Fibroblast of mammary gland (primary cell): ENCODE measurements around the gene SLC17A1.

Experiments
- DNase-seq: peaks from one replicate; pipeline ENCODE4 v3.0.0-alpha.2; 2010; ENCODE audit warnings: low read depth
- H3K4me3 ChIP-seq: 2 replicates; pipeline ENCODE4 v1.5.1; 2011; ENCODE audit warnings: low read depth, mild to moderate bottlenecking, low read length, moderate library complexity; ENCODE audit not compliant: control insufficient read depth
- CTCF ChIP-seq: conservative IDR thresholded peaks from 2 replicates; pipeline ENCODE4 v1.5.1; 2011; ENCODE audit warnings: low read depth, low read length, inconsistent platforms; ENCODE audit not compliant: control insufficient read depth, insufficient read depth

The SLC17A1 gene

GRCh38 chr6:25746968-25747367, 84.9 kb downstream of the SLC17A1 start:
- no peak for DNase-seq

GRCh38 chr6:25745836-25746235, 86.0 kb downstream of the SLC17A1 start:
- TF ChIP-seq CTCF: no peak
- DNase-seq: no peak
- no peak overlapping the region for H3K4me3 ChIP-seq

More at GRCh38 chr6:25746968-25747367, 84.9 kb downstream of the SLC17A1 start:
- TF ChIP-seq CTCF: no peak
- no peak overlapping the region for H3K4me3 ChIP-seq

- no peak for TF ChIP-seq CTCF
- DNase-seq: no peak
- H3K4me3 ChIP-seq: no peak overlapping the region
Measured at GRCh38 chr6:25743868-25744267, 88.0 kb downstream of the SLC17A1 start.

- TF ChIP-seq CTCF: no peak
- no peak for DNase-seq
- no peak overlapping the region for H3K4me3 ChIP-seq
Measured at GRCh38 chr6:25735261-25735660, 96.6 kb downstream of the SLC17A1 start.
